ENCODE measurements around the gene GIPR.
A peak's percentile ranks its signal among the peaks of the same experiment; 100 is the strongest.

GIPR gene

GRCh38 chr19:45711851-45712698 is 44.1 kb downstream of the GIPR start:
- DNase-seq (ENCODE audit: low read depth) = no peak
- TF ChIP-seq MAX (IDR thresholded peaks at IDR 0.05; ENCODE audit: low read depth, low read length) (no peak), MYC (IDR thresholded peaks at IDR 0.05; ENCODE audit: low read depth, low read length) (no peak), POLR2A (IDR thresholded peaks at IDR 0.05; ENCODE audit: extremely low read depth, insufficient read length) (no peak), CTCF (IDR thresholded peaks at IDR 0.05; ENCODE audit: low read depth, low read length) (no peak)

GRCh38 chr19:45712699-45713067 is 44.7 kb downstream of the GIPR start:
- TF ChIP-seq MAX (IDR thresholded peaks at IDR 0.05; ENCODE audit: low read depth, low read length) (no peak), CTCF (IDR thresholded peaks at IDR 0.05; ENCODE audit: low read depth, low read length) (no peak), POLR2A (IDR thresholded peaks at IDR 0.05; ENCODE audit: extremely low read depth, insufficient read length) (no peak), MYC (IDR thresholded peaks at IDR 0.05; ENCODE audit: low read depth, low read length) (no peak)
- no peak for DNase-seq (ENCODE audit: low read depth)
- no peak overlapping the region for H3K4me3 ChIP-seq (ENCODE audit: low read depth, low read length)

More at GRCh38 chr19:45711851-45712698, 44.1 kb downstream of the GIPR start:
- no peak overlapping the region for H3K4me3 ChIP-seq (ENCODE audit: low read depth, low read length)

GRCh38 chr19:45713141-45713540 is 45.1 kb downstream of the GIPR start:
- no peak for DNase-seq (ENCODE audit: low read depth)
- no peak for TF ChIP-seq CTCF (IDR thresholded peaks at IDR 0.05; ENCODE audit: low read depth, low read length)
- no peak for TF ChIP-seq POLR2A (IDR thresholded peaks at IDR 0.05; ENCODE audit: extremely low read depth, insufficient read length)
- no peak for TF ChIP-seq MAX (IDR thresholded peaks at IDR 0.05; ENCODE audit: low read depth, low read length)
- no peak for TF ChIP-seq MYC (IDR thresholded peaks at IDR 0.05; ENCODE audit: low read depth, low read length)
- H3K4me3 ChIP-seq (ENCODE audit: low read depth, low read length) = no peak overlapping the region

GRCh38 chr19:45715139-45715538 is 47.1 kb downstream of the GIPR start:
- DNase-seq (ENCODE audit: low read depth) = no peak
- no peak overlapping the region for H3K4me3 ChIP-seq (ENCODE audit: low read depth, low read length)
- TF ChIP-seq CTCF (IDR thresholded peaks at IDR 0.05; ENCODE audit: low read depth, low read length) (no peak), MAX (IDR thresholded peaks at IDR 0.05; ENCODE audit: low read depth, low read length) (no peak), MYC (IDR thresholded peaks at IDR 0.05; ENCODE audit: low read depth, low read length) (no peak), POLR2A (IDR thresholded peaks at IDR 0.05; ENCODE audit: extremely low read depth, insufficient read length) (no peak)

GRCh38 chr19:45716359-45717130 is 48.5 kb downstream of the GIPR start:
- no peak for TF ChIP-seq CTCF (IDR thresholded peaks at IDR 0.05; ENCODE audit: low read depth, low read length)
- TF ChIP-seq MYC (IDR thresholded peaks at IDR 0.05; ENCODE audit: low read depth, low read length) = 0 out of 2 replicates have a peak, but pooled peaks have one; percentile 8
- H3K4me3 ChIP-seq (ENCODE audit: low read depth, low read length) = peak overlapping the region; percentile 69
- peak; percentile 9 for DNase-seq (ENCODE audit: low read depth)
